Astrocyte (in vitro differentiated cells and primary cell): ENCODE data around the gene MAFB.

Experiments used
- CTCF ChIP-seq: IDR thresholded peaks from 2 replicates; pipeline ENCODE4 v1.5.1; 2011; ENCODE audit warnings: low read depth, mild to moderate bottlenecking, inconsistent platforms, low read length, moderate library complexity; ENCODE audit not compliant: insufficient read depth
- EZH2 ChIP-seq: IDR thresholded peaks from 2 replicates; pipeline ENCODE4 v1.6.1; 2012; ENCODE audit warnings: mild to moderate bottlenecking, low read length, inconsistent platforms; ENCODE audit not compliant: insufficient read depth

GRCh38 chr20:40646361-40646760, 42.7 kb downstream of the MAFB start:
- no peak for TF ChIP-seq CTCF
- no peak for TF ChIP-seq EZH2
